ENCODE measurements around the gene RNF151. TPM values are rescaled to one million over a fixed set of nuclear protein-coding genes. Genes with fewer than 3 reads are reported as not detected.

Gene RNF151
- total RNA-seq, 2 experiments from 2014 or later, result not detected

DNA sequence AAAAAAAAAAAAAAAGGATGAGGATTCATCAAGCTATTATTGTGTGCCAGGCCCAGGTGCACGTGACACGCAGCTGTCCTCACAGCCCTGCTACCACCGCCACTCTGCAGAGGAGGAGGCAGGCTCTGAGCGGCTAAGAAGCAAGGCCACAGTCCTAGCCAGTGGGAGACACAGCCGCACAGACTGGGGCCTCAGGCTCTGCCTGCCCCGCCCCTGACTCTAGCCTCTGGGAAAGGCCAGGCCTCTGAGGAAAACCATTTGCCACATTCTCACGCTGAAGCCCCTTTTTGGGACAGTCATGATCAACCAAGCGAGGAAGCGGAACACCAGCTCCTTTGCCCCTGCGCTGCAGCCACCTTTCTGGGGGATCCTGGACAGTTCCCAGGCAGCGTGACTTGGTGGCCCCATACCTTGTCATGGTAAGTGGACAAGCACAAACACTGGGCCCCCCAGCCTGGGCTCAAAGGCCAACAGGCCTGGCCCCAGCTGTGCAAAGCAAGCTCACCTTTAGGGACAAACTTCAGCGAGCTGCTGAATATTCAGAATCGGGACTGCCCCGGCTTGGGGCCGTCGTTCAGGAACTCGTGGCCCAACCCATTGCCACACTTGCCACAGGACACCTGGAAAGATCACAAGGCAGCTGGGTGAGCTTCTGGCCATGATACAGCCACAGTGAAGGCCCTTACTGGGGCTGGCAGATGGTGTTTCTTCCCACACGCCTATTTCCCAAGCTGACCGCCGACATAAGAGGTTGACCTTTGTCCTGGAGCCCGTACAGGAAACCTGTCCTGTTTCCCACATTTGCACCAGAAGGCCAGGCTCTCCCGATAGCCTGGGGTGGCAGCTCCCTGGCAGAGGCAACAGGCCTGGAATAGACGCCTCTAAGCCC lies 26.1 kb upstream of the RNF151 start:
- Histone ChIP-seq H2AFZ (ENCODE audit: low read length) (no peak overlapping the region), H3K9me2 (ENCODE audit: insufficient read depth, low read length) (no peaks in the 10 kb centered on the region), H3K79me2 (ENCODE audit: insufficient read depth, low read depth, low read length) (no peaks in the 10 kb centered on the region), H3K27ac (ENCODE audit: low read depth, low read length, poor library complexity, severe bottlenecking) (no peak overlapping the region), H3K36me3 (ENCODE audit: insufficient read depth, low read length) (no peaks in the 10 kb centered on the region), H3K4me2 (ENCODE audit: low read length) (no peak overlapping the region), H4K20me1 (ENCODE audit: insufficient read depth, low read length) (no peaks in the 10 kb centered on the region), H3K4me1 (ENCODE audit: insufficient read depth, low read length, poor library complexity, severe bottlenecking) (peaks cover 18% of the 10 kb centered on the region), H3K9me3 (ENCODE audit: low read length) (no peaks in the 10 kb centered on the region), H3K4me3 (ENCODE audit: low read depth, low read length, poor library complexity, severe bottlenecking) (no peak overlapping the region)
- CTCF ChIA-PET (ENCODE audit: unreplicated experiment), result interaction anchor here (0.6 to 1.0 kb wide), 3 partner anchors 32 to 1204 kb away, joined by 3 to 4 read pairs (median 3); no protein-coding TSS in a partner anchor
- DNase-seq (ENCODE audit: low spot score), result no peak
- intact Hi-C loops (cut with micrococcal nuclease; ENCODE audit: unreplicated experiment), result loop anchor here (5.0 kb wide), 1 partner anchor 158 kb away; the partner anchor contains the start of genes NUBP2 and SPSB3
- no TSS peak for BruUV-seq (replicated peaks)
- POLR2A ChIA-PET, result interaction anchor here (0.7 to 1.3 kb wide), 2 partner anchors 24 to 211 kb away, joined by 4 to 6 read pairs; partner anchors contain the start of gene RPS2
- TF ChIP-seq, protein P1, sequence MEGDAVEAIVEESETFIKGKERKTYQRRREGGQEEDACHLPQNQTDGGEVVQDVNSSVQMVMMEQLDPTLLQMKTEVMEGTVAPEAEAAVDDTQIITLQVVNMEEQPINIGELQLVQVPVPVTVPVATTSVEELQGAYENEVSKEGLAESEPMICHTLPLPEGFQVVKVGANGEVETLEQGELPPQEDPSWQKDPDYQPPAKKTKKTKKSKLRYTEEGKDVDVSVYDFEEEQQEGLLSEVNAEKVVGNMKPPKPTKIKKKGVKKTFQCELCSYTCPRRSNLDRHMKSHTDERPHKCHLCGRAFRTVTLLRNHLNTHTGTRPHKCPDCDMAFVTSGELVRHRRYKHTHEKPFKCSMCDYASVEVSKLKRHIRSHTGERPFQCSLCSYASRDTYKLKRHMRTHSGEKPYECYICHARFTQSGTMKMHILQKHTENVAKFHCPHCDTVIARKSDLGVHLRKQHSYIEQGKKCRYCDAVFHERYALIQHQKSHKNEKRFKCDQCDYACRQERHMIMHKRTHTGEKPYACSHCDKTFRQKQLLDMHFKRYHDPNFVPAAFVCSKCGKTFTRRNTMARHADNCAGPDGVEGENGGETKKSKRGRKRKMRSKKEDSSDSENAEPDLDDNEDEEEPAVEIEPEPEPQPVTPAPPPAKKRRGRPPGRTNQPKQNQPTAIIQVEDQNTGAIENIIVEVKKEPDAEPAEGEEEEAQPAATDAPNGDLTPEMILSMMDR (conservative IDR thresholded peaks at IDR 0.05; ENCODE audit: low read length), result no peak
- no peak for TF ChIP-seq EZH2phosphoT487 (IDR thresholded peaks at IDR 0.05; ENCODE audit: borderline replicate concordance, low read depth, low read length)

DNA sequence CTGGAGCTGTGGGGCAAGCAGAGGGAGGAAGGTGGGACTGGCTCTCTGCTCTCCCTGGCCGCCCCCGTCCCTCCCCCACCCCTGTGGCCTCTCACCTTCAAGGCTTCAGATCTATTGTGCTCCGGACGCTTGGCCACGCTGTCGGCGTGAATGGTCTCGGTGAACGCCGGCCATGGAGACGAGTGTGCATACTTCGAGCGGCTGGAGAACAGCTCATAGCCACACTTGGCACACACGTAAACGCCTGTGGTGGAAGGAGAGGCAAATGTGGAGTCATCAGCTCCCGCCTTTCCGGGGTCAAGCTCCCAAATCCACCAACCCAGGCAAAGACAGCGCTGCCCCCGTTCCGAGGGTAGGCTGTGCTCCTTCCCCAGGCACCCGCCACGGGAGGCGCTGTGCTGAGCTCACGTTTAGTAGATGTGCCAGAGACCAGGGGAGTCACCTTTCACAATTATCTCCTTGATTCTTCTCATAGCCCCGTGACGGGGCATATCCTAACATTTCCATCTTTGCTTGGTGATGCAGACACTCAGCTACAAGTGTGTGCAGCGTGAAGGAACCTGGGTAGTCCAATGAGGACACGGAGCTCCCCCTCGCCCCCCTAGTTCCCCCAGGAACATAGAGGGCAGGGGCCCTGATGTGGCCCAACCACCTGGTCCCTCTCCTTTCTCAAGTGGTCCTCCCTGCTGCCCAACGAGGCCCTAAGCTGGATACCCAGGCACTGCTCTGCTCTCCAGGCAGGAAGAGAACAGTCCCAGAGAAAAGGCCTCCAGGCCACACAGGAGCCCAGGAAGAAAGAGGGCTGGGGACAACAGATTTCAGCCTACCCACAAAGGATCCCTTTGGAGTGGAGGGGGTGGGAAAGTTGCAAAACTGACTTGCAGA lies 25.3 kb upstream of the RNF151 start:
- no peaks in the 10 kb centered on the region for H3K9me3 ChIP-seq (ENCODE audit: low read length)
- no TSS peak for BruUV-seq (replicated peaks)
- peaks cover 18% of the 10 kb centered on the region for H3K4me1 ChIP-seq (ENCODE audit: insufficient read depth, low read length, poor library complexity, severe bottlenecking)
- no peak overlapping the region for H3K27ac ChIP-seq (ENCODE audit: low read depth, low read length, poor library complexity, severe bottlenecking)
- intact Hi-C loops (cut with micrococcal nuclease; ENCODE audit: unreplicated experiment), result loop anchor here (2.0 to 5.0 kb wide), 2 partner anchors 67 to 159 kb away; partner anchors contain the start of genes NUBP2, SPSB3 and ZNF598
- no peaks in the 10 kb centered on the region for H3K79me2 ChIP-seq (ENCODE audit: insufficient read depth, low read depth, low read length)
- ChIA-PET CTCF (ENCODE audit: unreplicated experiment) (interaction anchor here (0.6 to 1.0 kb wide), 2 partner anchors 32 to 1205 kb away, joined by 3 read pairs; no protein-coding TSS in a partner anchor), POLR2A (interaction anchor here (1.3 to 2.2 kb wide), 2 partner anchors 23 to 159 kb away, joined by 4 to 6 read pairs; partner anchors contain the start of genes NUBP2, RPS2 and SPSB3)
- no peak overlapping the region for H2AFZ ChIP-seq (ENCODE audit: low read length)
- no peaks in the 10 kb centered on the region for H4K20me1 ChIP-seq (ENCODE audit: insufficient read depth, low read length)
- H3K4me2 ChIP-seq (ENCODE audit: low read length), result peak overlapping the region; percentile 95
- TF ChIP-seq, protein P1 (conservative IDR thresholded peaks at IDR 0.05; ENCODE audit: low read length), result peak; percentile 71
- no peak for TF ChIP-seq EZH2phosphoT487 (IDR thresholded peaks at IDR 0.05; ENCODE audit: borderline replicate concordance, low read depth, low read length)
- H3K9me2 ChIP-seq (ENCODE audit: insufficient read depth, low read length), result no peaks in the 10 kb centered on the region
- peak overlapping the region; percentile 84 for H3K4me3 ChIP-seq (ENCODE audit: low read depth, low read length, poor library complexity, severe bottlenecking)
- H3K36me3 ChIP-seq (ENCODE audit: insufficient read depth, low read length), result no peaks in the 10 kb centered on the region
- DNase-seq (ENCODE audit: low spot score), result peak; percentile 35

All from OCI-LY7 (cell line).